NB4 (cell line): Measurements from ENCODE around the gene SPNS2.

Experiments used
- CTCF ChIP-seq: IDR thresholded peaks from one replicate; pipeline ENCODE4 v1.5.1; 2012; ENCODE audit warnings: low read depth, low read length
- MAX ChIP-seq: IDR thresholded peaks from 2 replicates; pipeline ENCODE4 v1.6.1; 2011; ENCODE audit warnings: low read depth, low read length
- POLR2A ChIP-seq: IDR thresholded peaks from 2 replicates; pipeline ENCODE4 v1.6.1; 2011; ENCODE audit warnings: mild to moderate bottlenecking; ENCODE audit not compliant: insufficient read length; ENCODE audit errors: extremely low read depth

GRCh38 chr17:4537451-4538235 is 39.0 kb downstream of the SPNS2 start:
- TF ChIP-seq POLR2A (peak; percentile 31), CTCF (no peak), MAX (no peak)
